ENCODE data around the gene GARIN3. TPM values are rescaled to one million over a fixed set of nuclear protein-coding genes. Genes with fewer than 3 reads are reported as not detected.

The GARIN3 gene
- total RNA-seq, 1 donor from 2014 or later: not detected

- intact Hi-C loops (cut with DNase I): no loop called here
- no peaks in the 10 kb centered on the region for H3K36me3 ChIP-seq
- no peak overlapping the region for H3K27ac ChIP-seq
- ATAC-seq (no peak), DNase-seq (no peak)
- peak overlapping the region; percentile 35 for H3K4me3 ChIP-seq
- H3K9me3 ChIP-seq: no peaks in the 10 kb centered on the region
- TF ChIP-seq CTCF (IDR thresholded peaks at IDR 0.05): no peak
- H3K27me3 ChIP-seq (ENCODE audit: low read depth): no peaks in the 10 kb centered on the region
- no peaks in the 10 kb centered on the region for H3K4me1 ChIP-seq
Measured at GRCh38 chr5:157182143-157182757, 16.2 kb upstream of the GARIN3 start.

GRCh38 chr5:157180374-157181264 is 14.6 kb upstream of the GARIN3 start, which contains the start of gene ITK:
Gene ITK, plus strand, starts transcription at chr5:157180840. Its CDS starts 138 bp downstream, at chr5:157180978.
- ATAC-seq (peak in 1 of 2 donors; percentile 62), DNase-seq (no peak)
- Histone ChIP-seq H3K27me3 (ENCODE audit: low read depth) (no peaks in the 10 kb centered on the region), H3K36me3 (no peaks in the 10 kb centered on the region), H3K4me1 (no peaks in the 10 kb centered on the region), H3K27ac (no peak within 1 kb of the TSS), H3K9me3 (no peaks in the 10 kb centered on the region), H3K4me3 (peak within 1 kb of the TSS; percentile 35)
- intact Hi-C loops (cut with DNase I): no loop called here
- no peak for TF ChIP-seq CTCF (IDR thresholded peaks at IDR 0.05)

DNA sequence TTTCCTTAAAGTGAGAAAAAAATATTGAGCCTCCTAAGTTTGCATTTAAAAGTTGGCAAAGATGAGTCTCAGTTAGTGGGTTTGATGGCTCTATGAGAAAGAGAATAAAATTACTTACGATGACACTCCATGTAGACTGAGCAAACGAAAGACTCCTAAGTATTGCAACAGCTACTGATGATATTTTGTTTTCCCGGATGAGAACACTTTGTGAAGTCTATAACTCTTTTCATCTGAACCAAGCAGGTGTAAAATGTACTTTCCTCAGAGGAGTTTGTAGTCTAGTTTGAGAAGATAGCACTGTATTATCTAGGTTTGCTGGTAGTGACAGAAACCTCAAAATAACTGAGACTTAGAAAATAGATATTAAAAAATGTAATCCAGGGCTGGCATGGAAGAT is 12.9 kb upstream of the GARIN3 start:
- DNase-seq: no peak

DNA sequence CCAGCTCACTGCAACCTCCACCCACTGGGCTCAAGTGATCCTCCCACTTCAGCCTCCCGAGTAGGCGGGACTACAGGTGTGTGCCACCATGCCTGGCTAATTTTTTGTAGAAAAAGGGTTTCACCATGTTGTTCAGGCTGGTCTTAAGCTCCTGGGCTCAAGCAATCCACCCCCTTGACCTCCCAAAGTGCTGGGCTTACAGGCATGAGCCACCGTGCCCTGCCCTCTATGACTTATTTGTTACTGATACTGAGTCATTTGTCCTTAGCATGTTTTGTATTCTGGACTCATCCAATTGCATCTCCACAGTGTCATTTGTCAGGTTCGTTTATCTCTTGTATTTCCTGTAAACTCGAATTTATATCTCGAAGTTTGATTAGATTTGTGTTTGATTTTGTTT is 11.9 kb upstream of the GARIN3 start:
- no peak for ATAC-seq
- Histone ChIP-seq H3K9me3 (no peaks in the 10 kb centered on the region), H3K27me3 (ENCODE audit: low read depth) (no peaks in the 10 kb centered on the region), H3K4me3 (no peak overlapping the region), H3K36me3 (no peaks in the 10 kb centered on the region), H3K4me1 (no peaks in the 10 kb centered on the region), H3K27ac (no peak overlapping the region)
- intact Hi-C loops (cut with DNase I): no loop called here
- no peak for TF ChIP-seq CTCF (IDR thresholded peaks at IDR 0.05)
- DNase-seq: no peak

More for the DNA sequence above, 12.9 kb upstream of the GARIN3 start:
- no peak for ATAC-seq
- no peak for TF ChIP-seq CTCF (IDR thresholded peaks at IDR 0.05)
- Histone ChIP-seq H3K36me3 (no peaks in the 10 kb centered on the region), H3K4me1 (no peaks in the 10 kb centered on the region), H3K9me3 (no peaks in the 10 kb centered on the region), H3K27me3 (ENCODE audit: low read depth) (no peaks in the 10 kb centered on the region), H3K4me3 (no peak overlapping the region), H3K27ac (no peak overlapping the region)
- intact Hi-C loops (cut with DNase I): no loop called here

DNA sequence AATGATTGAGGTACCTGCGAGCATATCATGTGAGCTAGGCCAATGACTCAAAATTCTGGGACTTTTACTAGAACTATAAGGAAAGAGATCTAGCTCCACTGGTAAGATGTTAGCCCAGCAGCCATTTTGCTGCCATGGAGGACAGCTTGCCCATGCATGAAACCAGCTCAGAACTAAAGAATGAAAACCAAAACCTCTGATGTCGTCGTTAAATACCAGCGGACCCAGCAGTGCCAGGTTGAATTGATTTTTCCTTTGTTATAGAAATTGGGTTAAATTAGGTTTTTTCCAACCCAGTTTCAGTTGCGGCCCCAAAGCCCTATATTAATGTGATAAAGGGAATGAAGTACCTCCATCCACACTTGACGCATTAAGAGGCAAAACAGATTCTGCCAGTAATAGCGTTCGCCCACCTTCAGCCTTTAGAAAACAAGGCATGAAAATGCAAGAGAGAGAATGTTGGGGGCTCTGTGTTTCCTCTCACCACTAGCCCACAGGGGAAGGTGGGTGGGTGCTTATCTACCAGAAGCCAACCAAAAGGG is 9.1 kb upstream of the GARIN3 start:
- no peak overlapping the region for H3K4me3 ChIP-seq
- intact Hi-C loops (cut with DNase I): no loop called here
- H3K27me3 ChIP-seq (ENCODE audit: low read depth): no peaks in the 10 kb centered on the region
- H3K36me3 ChIP-seq: no peaks in the 10 kb centered on the region
- no peaks in the 10 kb centered on the region for H3K9me3 ChIP-seq
- H3K4me1 ChIP-seq: no peaks in the 10 kb centered on the region
- H3K27ac ChIP-seq: no peak overlapping the region
- DNase-seq (no peak), ATAC-seq (no peak)
- TF ChIP-seq CTCF (IDR thresholded peaks at IDR 0.05): no peak

Data from lower lobe of right lung (tissue), 2 donors.